GM12878 (cell line): ENCODE measurements around the gene SLC39A11. TPM values are rescaled to one million over a fixed set of nuclear protein-coding genes. Genes with fewer than 3 reads are reported as not detected.

ENCODE experiments used
- ATAC-seq: fragments of 200-7000 bp; cut with Tn5 transposase; 3 replicates; pipeline ENCODE4 v1.9.1; 2020; ENCODE audit warnings: mild to moderate bottlenecking, moderate library complexity
- BruUV-seq: library from RNA; stranded (reverse); fragments of 400-500 nt; replicated peaks from 2 replicates; lab custom pipeline; 2021; lab: Mats Ljungman, UMichigan
- CTCF ChIA-PET: fragments of 300-600 bp; sonication (Branson Sonifier 250); formaldehyde crosslinking; extraction: SDS; loops from one replicate; lab custom pipeline; 2021; ENCODE audit warnings: inconsistent platforms; lab: Yijun Ruan, JAX
- POLR2A ChIA-PET: fragments of 350-600 bp; formaldehyde crosslinking; extraction: SDS; loops from one replicate; lab custom pipeline; 2021; ENCODE audit warnings: inconsistent platforms; lab: Charles Lee
- RAD21 ChIA-PET: fragments of 300-600 bp; sonication (Branson Sonifier 250); formaldehyde crosslinking; loops from one replicate; lab custom pipeline; 2023; ENCODE audit warnings: antibody characterized with exemption; ENCODE audit not compliant: unreplicated experiment; lab: Charles Lee
- SMC1A ChIA-PET: fragments of 300-600 bp; sonication (Branson Sonifier 250); formaldehyde crosslinking; loops from one replicate; lab custom pipeline; 2023; ENCODE audit not compliant: unreplicated experiment, uncharacterized antibody; lab: Charles Lee
- DNase-seq: peaks from one replicate; pipeline ENCODE4 v3.0.0-alpha.2; 2011; ENCODE audit warnings: low read depth, low spot score
- FAIRE-seq: peaks from 3 replicates; lab custom pipeline; 2011; peaks lifted over from hg19 to GRCh38; lab: Jason Lieb, UNC
- H2AFZ ChIP-seq: 2 replicates; pipeline ENCODE4 v1.6.0; 2011; ENCODE audit warnings: low read depth, low read length, control low read depth; ENCODE audit not compliant: control insufficient read depth
- H3K27ac ChIP-seq: 2 replicates; pipeline ENCODE4 v1.5.1; 2011; ENCODE audit warnings: control low read depth; ENCODE audit not compliant: control insufficient read depth, insufficient read depth
- H3K27me3 ChIP-seq, 2 experiments: replicated peaks in 1 of 2; 2 replicates each; pipeline versions ENCODE4 v1.6.0 to v1.6.1; 2011; ENCODE audit warnings: low read length in 1 of 2; ENCODE audit not compliant: control insufficient read depth in 2 of 2, insufficient read depth in 2 of 2
- H3K36me3 ChIP-seq, 2 experiments: 2 replicates each; pipeline ENCODE4 v1.5.1; 2011; ENCODE audit warnings: low read length in 1 of 2; ENCODE audit not compliant: control insufficient read depth in 2 of 2, insufficient read depth in 2 of 2
- H3K4me1 ChIP-seq: 2 replicates; pipeline ENCODE4 v1.6.1; 2011; ENCODE audit warnings: mild to moderate bottlenecking, low read length, moderate library complexity, mixed read lengths; ENCODE audit not compliant: control insufficient read depth, insufficient read depth
- H3K4me2 ChIP-seq: 2 replicates; pipeline ENCODE4 v1.6.0; 2011; ENCODE audit warnings: control low read depth; ENCODE audit not compliant: control insufficient read depth, insufficient read depth
- H3K4me3 ChIP-seq: fragments of 200-600 bp; sonication (generic); 2 replicates; pipeline ENCODE4 v1.5.1; 2016
- H3K79me2 ChIP-seq: 2 replicates; pipeline ENCODE4 v1.6.0; 2011; ENCODE audit warnings: low read length; ENCODE audit not compliant: control insufficient read depth, insufficient read depth
- H3K9ac ChIP-seq: 2 replicates; pipeline ENCODE4 v1.8.0; 2011; ENCODE audit warnings: low read length, control low read depth, mixed read lengths; ENCODE audit not compliant: control insufficient read depth, insufficient read depth
- H3K9me3 ChIP-seq: replicated peaks from 3 replicates; pipeline ENCODE4 v1.5.1; 2011; ENCODE audit warnings: mild to moderate bottlenecking, low read length; ENCODE audit not compliant: control insufficient read depth, insufficient read depth
- H4K20me1 ChIP-seq: 2 replicates; pipeline ENCODE4 v1.6.0; 2011; ENCODE audit not compliant: control insufficient read depth, insufficient read depth
- BCL3 ChIP-seq: IDR thresholded peaks from 2 replicates; pipeline ENCODE4 v1.6.1; 2011; ENCODE audit warnings: borderline replicate concordance, low read depth, mild to moderate bottlenecking, moderate library complexity, low read length; ENCODE audit not compliant: insufficient read depth, poor library complexity, severe bottlenecking
- CBX3 ChIP-seq: fragments of 200-600 bp; sonication (generic); IDR thresholded peaks from 2 replicates; pipeline ENCODE4 v1.6.1; 2016; ENCODE audit warnings: low read depth, borderline replicate concordance
- DPF2 ChIP-seq: fragments of 450-650 bp; IDR thresholded peaks from 2 replicates; pipeline ENCODE4 v1.6.1; 2017; ENCODE audit warnings: mild to moderate bottlenecking
- JUND ChIP-seq: IDR thresholded peaks from 2 replicates; pipeline ENCODE4 v1.6.1; 2012; ENCODE audit warnings: low read depth, mild to moderate bottlenecking, low read length, improper control_type of control experiment, moderate library complexity
- PML ChIP-seq: IDR thresholded peaks from 2 replicates; pipeline ENCODE4 v1.6.1; 2012; ENCODE audit warnings: low read length, inconsistent platforms
- RB1 ChIP-seq: fragments of 450-650 bp; formaldehyde crosslinking; IDR thresholded peaks from 2 replicates; pipeline ENCODE4 v1.6.1; 2017; ENCODE audit warnings: mild to moderate bottlenecking, borderline replicate concordance
- RBBP5 ChIP-seq: fragments of 200-600 bp; sonication (generic); conservative IDR thresholded peaks from 2 replicates; pipeline ENCODE4 v1.6.1; 2016
- SUPT20H ChIP-seq: IDR thresholded peaks from 2 replicates; pipeline ENCODE4 v1.6.1; 2011; ENCODE audit warnings: low read depth, mild to moderate bottlenecking, low read length, moderate library complexity, borderline replicate concordance; ENCODE audit not compliant: control insufficient read depth
- WGBS: methylation state at CpG from one replicate; pipeline ENCODE4 v1.1.6; 2016; ENCODE audit warnings: low lambda C conversion rate; ENCODE audit not compliant: insufficient replicate concordance, insufficient coverage; ENCODE audit errors: missing lambda C conversion rate; 5-methylcytosine and 5-hydroxymethylcytosine counted together
- in situ Hi-C: fragments of 300-500 bp; cut with MboI; formaldehyde crosslinking; loops from 9 replicates; pipeline ENCODE4 v1.14.3; 2018; ENCODE audit warnings: mixed read lengths
- intact Hi-C: fragments of 100-400 bp; cut with micrococcal nuclease; formaldehyde crosslinking; loops from one replicate; pipeline ENCODE4 v1.14.2; 2022; ENCODE audit not compliant: unreplicated experiment
- polyA plus RNA-seq, 11 experiments: library from polyadenylated mRNA; depleted of rRNA in 4 of 11; unstranded in 6 of 11; stranded (reverse) in 5 of 11; fragments of >200 nt; fragmentation: Nextera tagmentation in 4 of 11; fragmentation: Illumina TruSeq in 1 of 11; extraction: Ambion mirVana in 4 of 11; extraction: Trizol in 1 of 11; gene quantifications; 1 replicate in 1 of 11; 2 replicates in 10 of 11; pipeline versions ENCODE4 v1.2.1 to v1.2.3, GENCODE V29; 2011 to 2016; ENCODE audit warnings: inconsistent platforms in 2 of 11, missing spikeins in 2 of 11, low read depth in 1 of 11
- total RNA-seq, 4 experiments: library from RNA; depleted of rRNA in 3 of 4; stranded (reverse); fragments of >200 nt in 3 of 4; fragmentation: Illumina TruSeq in 1 of 4; extraction: Trizol in 1 of 4; gene quantifications; 2 replicates each; pipeline versions ENCODE4 v1.2.1 to v1.2.3, GENCODE V29; 2013 to 2021

Gene SLC39A11
- total and polyA plus RNA-seq, 10 of the 15 experiments (the other 5 are each of a cell fraction or from before 2014, with no cell fraction given): 8.6 to 23.8 (median 14.0) TPM

- Histone ChIP-seq H3K4me2 (no peak overlapping the region), H3K4me3 (no peak overlapping the region)
- no peak for TF ChIP-seq BCL3
- no peak for TF ChIP-seq SUPT20H
- no peak for TF ChIP-seq RBBP5
- no peak for TF ChIP-seq DPF2
- TF ChIP-seq RB1: no peak
- TF ChIP-seq JUND: no peak
- no peak for TF ChIP-seq CBX3
- TF ChIP-seq PML: no peak
- TF ChIP-seq, all 136 proteins: peak for 0
- Histone ChIP-seq H3K36me3 (no peaks in the 10 kb centered on the region), H3K4me1 (peaks cover 8% of the 10 kb centered on the region; the same call in 1 of the 2 replicates), H3K27ac (no peak overlapping the region), H4K20me1 (no peaks in the 10 kb centered on the region), H3K9me3 (no peaks in the 10 kb centered on the region), H3K9ac (no peak overlapping the region), H3K27me3 (no peaks in the 10 kb centered on the region), H2AFZ (no peak overlapping the region), H3K79me2 (no peaks in the 10 kb centered on the region)
- WGBS: 100% methylated on average over 1 of the region's 1 CpG
- FAIRE-seq (no peak), ATAC-seq (no peak), DNase-seq (no peak)
- SMC1A ChIA-PET: no interaction called here
- in situ Hi-C loops: no loop called here
- intact Hi-C loops: no loop called here
- RAD21 ChIA-PET: interaction anchor here (0.9 kb wide), 1 partner anchor 43 kb away, joined by 3 read pairs; no protein-coding TSS in a partner anchor
- POLR2A ChIA-PET: no interaction called here
- CTCF ChIA-PET: interaction anchor here (0.6 to 4.9 kb wide), 2 partner anchors 15 to 57 kb away, joined by 3 to 48 read pairs; no protein-coding TSS in a partner anchor
- no TSS peak for BruUV-seq
Measured at GRCh38 chr17:72710834-72711233, 381.7 kb downstream of the SLC39A11 start.
